GM23338 (cell line): ENCODE results near the gene EGF. TPM values are rescaled to one million over a fixed set of nuclear protein-coding genes. Genes with fewer than 3 reads are reported as not detected.

Source experiments
- ATAC-seq: fragments of 200-7000 bp; cut with Tn5 transposase; 3 replicates; pipeline ENCODE4 v1.9.1; 2020
- DNase-seq: peaks from one replicate; pipeline ENCODE4 v3.0.0-alpha.2; 2015; ENCODE audit warnings: low spot score
- H2AFZ ChIP-seq: fragments of 200-600 bp; sonication (generic); 2 replicates; pipeline ENCODE4 v1.8.0; 2016; ENCODE audit warnings: antibody characterized with exemption, mild to moderate bottlenecking, moderate library complexity
- H3F3A ChIP-seq: fragments of 200-600 bp; sonication (generic); replicated peaks from 2 replicates; pipeline ENCODE4 v1.8.0; 2017; ENCODE audit warnings: antibody characterized with exemption, mixed run types, low read depth
- H3K27ac ChIP-seq: fragments of 200-600 bp; sonication (generic); 2 replicates; pipeline ENCODE4 v1.6.1; 2016; ENCODE audit warnings: low read depth
- H3K27me3 ChIP-seq: fragments of 200-600 bp; sonication (generic); 2 replicates; pipeline ENCODE4 v1.8.0; 2016; ENCODE audit warnings: mild to moderate bottlenecking, mixed run types, moderate library complexity; ENCODE audit not compliant: insufficient read depth
- H3K36me3 ChIP-seq: fragments of 200-600 bp; sonication (generic); 2 replicates; pipeline ENCODE4 v1.8.0; 2016; ENCODE audit warnings: mild to moderate bottlenecking; ENCODE audit not compliant: insufficient read depth
- H3K4me1 ChIP-seq: fragments of 200-600 bp; sonication (generic); 2 replicates; pipeline ENCODE4 v1.8.0; 2016; ENCODE audit warnings: mild to moderate bottlenecking, moderate library complexity; ENCODE audit not compliant: insufficient read depth
- H3K4me2 ChIP-seq: fragments of 200-600 bp; sonication (generic); 2 replicates; pipeline ENCODE4 v1.7.1; 2017; ENCODE audit warnings: mixed run types
- H3K4me3 ChIP-seq: fragments of 200-600 bp; sonication (generic); 2 replicates; pipeline ENCODE4 v1.6.1; 2016; ENCODE audit warnings: mixed run types
- H3K79me2 ChIP-seq: fragments of 200-600 bp; sonication (generic); replicated peaks from 2 replicates; pipeline ENCODE4 v1.8.0; 2017; ENCODE audit warnings: mild to moderate bottlenecking; ENCODE audit not compliant: insufficient read depth
- H3K9me2 ChIP-seq: fragments of 200-600 bp; sonication (generic); 2 replicates; pipeline ENCODE4 v1.8.0; 2017; ENCODE audit not compliant: insufficient read depth
- H4K20me1 ChIP-seq: fragments of 200-600 bp; sonication (generic); replicated peaks from 2 replicates; pipeline ENCODE4 v1.8.0; 2017; ENCODE audit warnings: mild to moderate bottlenecking; ENCODE audit not compliant: insufficient read depth
- H3K27ac Mint-ChIP-seq: 2 replicates; pipeline ENCODE4 v1.8.0; 2020; ENCODE audit warnings: inconsistent platforms, mild to moderate bottlenecking, moderate library complexity, mixed read lengths
- H3K27me3 Mint-ChIP-seq: 3 replicates; pipeline ENCODE4 v1.8.0; 2022; ENCODE audit warnings: low read depth, mild to moderate bottlenecking, moderate library complexity, mixed read lengths, inconsistent platforms; ENCODE audit not compliant: insufficient read depth, poor library complexity
- H3K36me3 Mint-ChIP-seq: 3 replicates; pipeline ENCODE4 v1.8.0; 2021; ENCODE audit warnings: low read depth, mild to moderate bottlenecking, inconsistent platforms, moderate library complexity, mixed read lengths
- H3K4me1 Mint-ChIP-seq: 3 replicates; pipeline ENCODE4 v1.8.0; 2020; ENCODE audit warnings: mild to moderate bottlenecking, inconsistent platforms, mixed read lengths
- H3K4me3 Mint-ChIP-seq: 3 replicates; pipeline ENCODE4 v1.8.0; 2021; ENCODE audit warnings: moderate library complexity, mild to moderate bottlenecking, inconsistent platforms, mixed read lengths
- H3K9me3 Mint-ChIP-seq: 3 replicates; pipeline ENCODE4 v1.8.0; 2020; ENCODE audit warnings: moderate library complexity, mild to moderate bottlenecking, inconsistent platforms, mixed read lengths
- CREB1 ChIP-seq: fragments of 250-450 bp; sonication (Bioruptor Pico); IDR thresholded peaks from 2 replicates; pipeline ENCODE4 v1.5.0; 2020; ENCODE audit warnings: low read depth, mild to moderate bottlenecking, moderate library complexity
- EZH2 ChIP-seq: fragments of 200-600 bp; sonication (generic); IDR thresholded peaks from one replicate; pipeline ENCODE4 v1.8.0; 2017; ENCODE audit warnings: antibody characterized with exemption, mild to moderate bottlenecking, low read depth; ENCODE audit not compliant: unreplicated experiment
- EZH2phosphoT487 ChIP-seq: fragments of 200-600 bp; sonication (generic); IDR thresholded peaks from one replicate; pipeline ENCODE4 v1.8.1; 2018; ENCODE audit warnings: antibody characterized with exemption; ENCODE audit not compliant: unreplicated experiment
- JUNB ChIP-seq: IDR thresholded peaks from one replicate; pipeline ENCODE4 v1.6.1; 2016; ENCODE audit warnings: antibody characterized with exemption; ENCODE audit not compliant: unreplicated experiment
- POLR2AphosphoS5 ChIP-seq: IDR thresholded peaks from 2 replicates; pipeline ENCODE4 v1.6.1; 2016; ENCODE audit warnings: antibody characterized with exemption, low read depth
- ZNF114 ChIP-seq: fragments of 250-450 bp; sonication (Bioruptor Pico); IDR thresholded peaks from 2 replicates; pipeline ENCODE4 v1.5.0; 2020; ENCODE audit warnings: mild to moderate bottlenecking, moderate library complexity
- polyA plus RNA-seq: library from polyadenylated mRNA; unstranded; fragments of >200 nt; fragmentation: Nextera tagmentation; extraction: Ambion mirVana; gene quantifications from 2 replicates; pipeline ENCODE4 v1.2.1, GENCODE V29; 2016
- total RNA-seq: library from RNA; depleted of rRNA; stranded (reverse); fragments of >200 nt; shearing (Covaris generic); gene quantifications from 2 replicates; pipeline ENCODE4 v1.2.3, GENCODE V29; 2014
- TF ChIP-seq, protein P1 (sequence below): IDR thresholded peaks from 2 replicates; pipeline ENCODE4 v1.6.1; 2016; ENCODE audit warnings: antibody characterized with exemption
- TF ChIP-seq, protein P2 (sequence below), 2 experiments: fragments of 200-600 bp in 1 of 2; sonication (generic) in 1 of 2; conservative IDR thresholded peaks; 2 replicates each; pipeline versions ENCODE4 v1.5.1 to v1.6.1; 2016 to 2017; ENCODE audit warnings: antibody characterized with exemption in 2 of 2, low read depth in 2 of 2, mild to moderate bottlenecking in 2 of 2, moderate library complexity in 1 of 2
- TF ChIP-seq, protein P3 (sequence below): IDR thresholded peaks from one replicate; pipeline ENCODE4 v1.6.1; 2018; ENCODE audit warnings: antibody characterized with exemption; ENCODE audit not compliant: unreplicated experiment

The EGF gene
- total and polyA plus RNA-seq, 2 experiments from 2014 or later, result 1.4 to 3.0 TPM

DNA sequence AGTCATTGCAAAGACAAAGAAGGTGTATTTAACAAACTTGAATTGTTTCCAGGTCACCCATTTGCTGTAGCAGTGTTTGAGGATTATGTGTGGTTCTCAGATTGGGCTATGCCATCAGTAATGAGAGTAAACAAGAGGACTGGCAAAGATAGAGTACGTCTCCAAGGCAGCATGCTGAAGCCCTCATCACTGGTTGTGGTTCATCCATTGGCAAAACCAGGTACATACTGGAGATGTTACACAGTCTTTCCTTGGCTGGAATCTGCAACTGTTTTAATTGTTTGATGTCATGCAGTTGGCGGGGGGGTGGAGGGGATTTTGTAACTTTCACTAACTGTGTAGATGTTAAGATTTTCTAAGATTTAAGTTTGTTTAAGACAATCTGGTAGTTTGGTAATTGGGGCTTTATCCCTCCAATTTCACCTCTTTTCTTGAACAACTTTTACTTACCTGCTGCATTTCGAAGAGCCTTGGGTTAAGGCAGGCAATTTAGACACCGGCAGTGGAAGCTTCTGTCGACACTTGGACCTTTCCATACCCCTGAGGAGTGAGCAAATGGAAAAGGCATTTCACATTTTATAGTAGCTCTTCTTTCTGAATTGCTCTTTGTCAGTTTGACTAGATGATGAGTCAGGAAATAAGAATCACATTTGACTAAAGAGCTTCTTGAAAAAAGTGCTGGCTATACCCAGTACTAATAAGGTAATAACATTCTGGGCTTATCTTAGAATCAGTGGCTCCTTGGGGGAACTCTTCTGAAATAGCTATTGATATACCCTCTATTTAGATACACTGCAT lies 67.4 kb downstream of the EGF start:
- Histone ChIP-seq H3K4me2 (no peak overlapping the region), H3K79me2 (no peaks in the 10 kb centered on the region), H3K9me2 (no peaks in the 10 kb centered on the region), H3K4me1 (no peaks in the 10 kb centered on the region; the same call in 1 of the 2 replicates), H3K36me3 (no peaks in the 10 kb centered on the region), H3K27me3 (no peaks in the 10 kb centered on the region), H2AFZ (no peak overlapping the region), H3K4me3 (no peak overlapping the region), H3K27ac (no peak overlapping the region), H4K20me1 (no peaks in the 10 kb centered on the region), H3F3A (no peaks in the 10 kb centered on the region)
- DNase-seq (no peak), ATAC-seq (no peak)
- H3K36me3 Mint-ChIP-seq, result no peaks in the 10 kb centered on the region
- peaks cover 2% of the 10 kb centered on the region for H3K27me3 Mint-ChIP-seq
- H3K4me1 Mint-ChIP-seq, result peaks cover 7% of the 10 kb centered on the region; the same call in 2 of the 3 replicates
- no peak overlapping the region for H3K27ac Mint-ChIP-seq
- H3K4me3 Mint-ChIP-seq, result no peak overlapping the region
- H3K9me3 Mint-ChIP-seq, result no peaks in the 10 kb centered on the region
- no peak for TF ChIP-seq JUNB

DNA sequence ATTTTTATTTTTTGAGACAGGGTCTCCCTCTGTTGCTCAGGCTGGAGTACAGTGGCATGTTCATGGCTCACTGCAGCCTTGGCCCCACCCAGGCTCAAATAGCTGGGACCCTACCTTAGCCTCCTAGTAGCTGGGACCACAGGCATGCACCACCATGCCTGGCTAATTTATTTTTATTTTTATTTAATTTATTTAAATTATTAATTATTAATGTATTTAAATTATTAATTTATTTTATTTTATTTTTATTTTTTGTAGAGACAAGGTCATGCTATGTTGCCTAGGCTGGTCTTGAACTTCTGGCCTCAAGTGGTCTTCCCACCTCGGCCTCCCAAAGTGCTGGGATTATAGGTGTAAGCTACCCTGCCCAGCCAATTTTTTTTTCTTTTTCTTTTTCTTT lies 69.3 kb downstream of the EGF start:
- Histone ChIP-seq H3F3A (no peaks in the 10 kb centered on the region), H3K9me2 (no peaks in the 10 kb centered on the region), H3K27ac (no peak overlapping the region), H3K36me3 (no peaks in the 10 kb centered on the region), H4K20me1 (no peaks in the 10 kb centered on the region), H3K4me2 (no peak overlapping the region), H3K4me3 (no peak overlapping the region), H3K79me2 (no peaks in the 10 kb centered on the region), H2AFZ (no peak overlapping the region), H3K4me1 (no peaks in the 10 kb centered on the region; the same call in 1 of the 2 replicates), H3K27me3 (no peaks in the 10 kb centered on the region)
- H3K4me3 Mint-ChIP-seq, result no peak overlapping the region
- peaks cover 3% of the 10 kb centered on the region; the same call in 2 of the 3 replicates for H3K4me1 Mint-ChIP-seq
- H3K27me3 Mint-ChIP-seq, result peaks cover 2% of the 10 kb centered on the region
- TF ChIP-seq POLR2AphosphoS5 (no peak), ZNF114 (no peak), CREB1 (no peak), EZH2phosphoT487 (no peak)
- TF ChIP-seq, protein P1, sequence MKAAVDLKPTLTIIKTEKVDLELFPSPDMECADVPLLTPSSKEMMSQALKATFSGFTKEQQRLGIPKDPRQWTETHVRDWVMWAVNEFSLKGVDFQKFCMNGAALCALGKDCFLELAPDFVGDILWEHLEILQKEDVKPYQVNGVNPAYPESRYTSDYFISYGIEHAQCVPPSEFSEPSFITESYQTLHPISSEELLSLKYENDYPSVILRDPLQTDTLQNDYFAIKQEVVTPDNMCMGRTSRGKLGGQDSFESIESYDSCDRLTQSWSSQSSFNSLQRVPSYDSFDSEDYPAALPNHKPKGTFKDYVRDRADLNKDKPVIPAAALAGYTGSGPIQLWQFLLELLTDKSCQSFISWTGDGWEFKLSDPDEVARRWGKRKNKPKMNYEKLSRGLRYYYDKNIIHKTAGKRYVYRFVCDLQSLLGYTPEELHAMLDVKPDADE, result no peak
- no peak for ATAC-seq
- H3K36me3 Mint-ChIP-seq, result no peaks in the 10 kb centered on the region
- no peaks in the 10 kb centered on the region for H3K9me3 Mint-ChIP-seq
- no peak overlapping the region for H3K27ac Mint-ChIP-seq
- DNase-seq, result no peak

DNA sequence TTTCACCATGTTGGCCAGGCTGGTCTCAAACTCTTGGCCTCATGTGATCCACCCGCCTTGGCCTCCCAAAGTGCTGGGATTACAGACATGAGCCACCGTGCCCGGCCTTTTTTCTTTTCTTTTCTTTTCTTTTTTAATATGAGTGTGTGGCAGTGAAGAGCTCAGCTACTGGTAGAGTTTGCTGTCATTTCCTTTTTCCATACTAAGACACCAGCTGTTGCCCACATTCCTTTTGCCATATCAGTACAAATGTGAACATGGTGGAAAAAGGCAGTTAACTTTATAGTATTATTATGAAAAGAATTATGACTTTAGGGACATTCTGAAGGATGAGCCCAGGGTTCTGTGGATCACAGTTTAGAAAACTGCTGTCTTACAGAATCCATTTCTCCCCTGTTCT lies 69.8 kb downstream of the EGF start:
- Histone ChIP-seq H3K27me3 (no peaks in the 10 kb centered on the region), H4K20me1 (no peaks in the 10 kb centered on the region), H3K27ac (no peak overlapping the region), H3K4me1 (no peaks in the 10 kb centered on the region; the same call in 1 of the 2 replicates), H3F3A (no peaks in the 10 kb centered on the region), H3K4me2 (no peak overlapping the region), H3K79me2 (no peaks in the 10 kb centered on the region), H3K36me3 (no peaks in the 10 kb centered on the region), H2AFZ (no peak overlapping the region), H3K4me3 (no peak overlapping the region), H3K9me2 (no peaks in the 10 kb centered on the region)
- no peak overlapping the region for H3K27ac Mint-ChIP-seq
- H3K4me3 Mint-ChIP-seq, result no peak overlapping the region
- no peaks in the 10 kb centered on the region for H3K36me3 Mint-ChIP-seq
- H3K9me3 Mint-ChIP-seq, result no peaks in the 10 kb centered on the region
- H3K4me1 Mint-ChIP-seq, result peaks cover 3% of the 10 kb centered on the region; the same call in 2 of the 3 replicates
- peaks cover 2% of the 10 kb centered on the region for H3K27me3 Mint-ChIP-seq
- ATAC-seq (no peak), DNase-seq (no peak)
- TF ChIP-seq, protein P1, result no peak
- TF ChIP-seq JUNB, result no peak
- TF ChIP-seq ZNF114, result no peak
- TF ChIP-seq, protein P2, sequence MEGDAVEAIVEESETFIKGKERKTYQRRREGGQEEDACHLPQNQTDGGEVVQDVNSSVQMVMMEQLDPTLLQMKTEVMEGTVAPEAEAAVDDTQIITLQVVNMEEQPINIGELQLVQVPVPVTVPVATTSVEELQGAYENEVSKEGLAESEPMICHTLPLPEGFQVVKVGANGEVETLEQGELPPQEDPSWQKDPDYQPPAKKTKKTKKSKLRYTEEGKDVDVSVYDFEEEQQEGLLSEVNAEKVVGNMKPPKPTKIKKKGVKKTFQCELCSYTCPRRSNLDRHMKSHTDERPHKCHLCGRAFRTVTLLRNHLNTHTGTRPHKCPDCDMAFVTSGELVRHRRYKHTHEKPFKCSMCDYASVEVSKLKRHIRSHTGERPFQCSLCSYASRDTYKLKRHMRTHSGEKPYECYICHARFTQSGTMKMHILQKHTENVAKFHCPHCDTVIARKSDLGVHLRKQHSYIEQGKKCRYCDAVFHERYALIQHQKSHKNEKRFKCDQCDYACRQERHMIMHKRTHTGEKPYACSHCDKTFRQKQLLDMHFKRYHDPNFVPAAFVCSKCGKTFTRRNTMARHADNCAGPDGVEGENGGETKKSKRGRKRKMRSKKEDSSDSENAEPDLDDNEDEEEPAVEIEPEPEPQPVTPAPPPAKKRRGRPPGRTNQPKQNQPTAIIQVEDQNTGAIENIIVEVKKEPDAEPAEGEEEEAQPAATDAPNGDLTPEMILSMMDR (conservative IDR thresholded peaks at IDR 0.05; ENCODE audit: low read depth in 2 of 2), result no peak
- TF ChIP-seq EZH2phosphoT487, result no peak
- TF ChIP-seq, protein P3, sequence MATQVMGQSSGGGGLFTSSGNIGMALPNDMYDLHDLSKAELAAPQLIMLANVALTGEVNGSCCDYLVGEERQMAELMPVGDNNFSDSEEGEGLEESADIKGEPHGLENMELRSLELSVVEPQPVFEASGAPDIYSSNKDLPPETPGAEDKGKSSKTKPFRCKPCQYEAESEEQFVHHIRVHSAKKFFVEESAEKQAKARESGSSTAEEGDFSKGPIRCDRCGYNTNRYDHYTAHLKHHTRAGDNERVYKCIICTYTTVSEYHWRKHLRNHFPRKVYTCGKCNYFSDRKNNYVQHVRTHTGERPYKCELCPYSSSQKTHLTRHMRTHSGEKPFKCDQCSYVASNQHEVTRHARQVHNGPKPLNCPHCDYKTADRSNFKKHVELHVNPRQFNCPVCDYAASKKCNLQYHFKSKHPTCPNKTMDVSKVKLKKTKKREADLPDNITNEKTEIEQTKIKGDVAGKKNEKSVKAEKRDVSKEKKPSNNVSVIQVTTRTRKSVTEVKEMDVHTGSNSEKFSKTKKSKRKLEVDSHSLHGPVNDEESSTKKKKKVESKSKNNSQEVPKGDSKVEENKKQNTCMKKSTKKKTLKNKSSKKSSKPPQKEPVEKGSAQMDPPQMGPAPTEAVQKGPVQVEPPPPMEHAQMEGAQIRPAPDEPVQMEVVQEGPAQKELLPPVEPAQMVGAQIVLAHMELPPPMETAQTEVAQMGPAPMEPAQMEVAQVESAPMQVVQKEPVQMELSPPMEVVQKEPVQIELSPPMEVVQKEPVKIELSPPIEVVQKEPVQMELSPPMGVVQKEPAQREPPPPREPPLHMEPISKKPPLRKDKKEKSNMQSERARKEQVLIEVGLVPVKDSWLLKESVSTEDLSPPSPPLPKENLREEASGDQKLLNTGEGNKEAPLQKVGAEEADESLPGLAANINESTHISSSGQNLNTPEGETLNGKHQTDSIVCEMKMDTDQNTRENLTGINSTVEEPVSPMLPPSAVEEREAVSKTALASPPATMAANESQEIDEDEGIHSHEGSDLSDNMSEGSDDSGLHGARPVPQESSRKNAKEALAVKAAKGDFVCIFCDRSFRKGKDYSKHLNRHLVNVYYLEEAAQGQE, result no peak
- TF ChIP-seq EZH2, result no peak
- no peak for TF ChIP-seq POLR2AphosphoS5
